Peyer's patch (tissue), 4 donors: ENCODE measurements around the gene SCLT1. TPM values are rescaled to one million over a fixed set of nuclear protein-coding genes. Genes with fewer than 3 reads are reported as not detected.
"Not testable (repeated sequence)": the region's sequence is repeated elsewhere in the genome, so short reads cannot be mapped to it uniquely, and the experiment has no call there.

Experiments
- DNase-seq, 3 donors: peaks; one replicate each; pipeline ENCODE4 v3.0.0-alpha.2; 2017 to 2019
- H3K27ac ChIP-seq, 4 donors: fragments of 200-600 bp; sonication (generic); one replicate each; pipeline ENCODE4 v1.5.1; 2016 to 2019
- H3K27me3 ChIP-seq, 2 donors: fragments of 200-600 bp; sonication (generic); one replicate each; pipeline ENCODE4 v1.5.1; 2019
- H3K36me3 ChIP-seq, 3 donors: fragments of 200-600 bp; sonication (generic); one replicate each; pipeline ENCODE4 v1.5.1; 2016 to 2019
- H3K4me1 ChIP-seq, 4 donors: fragments of 200-600 bp; sonication (generic); one replicate each; pipeline ENCODE4 v1.5.1; 2016 to 2019
- H3K4me3 ChIP-seq, 4 donors: fragments of 200-600 bp; sonication (generic); 1 replicate in 3 of 4; 2 replicates in 1 of 4; pipeline ENCODE4 v1.5.1; 2016 to 2019; ENCODE audit warnings: mild to moderate bottlenecking in 1 of 4
- H3K9me3 ChIP-seq, 4 donors: fragments of 200-600 bp; sonication (generic); one replicate each; pipeline ENCODE4 v1.5.1; 2016 to 2019; ENCODE audit warnings: mild to moderate bottlenecking in 1 of 4
- CTCF ChIP-seq, 6 experiments: fragments of 450-650 bp in 4 of 6; fragments of 200-600 bp in 2 of 6; sonication (generic) in 1 of 6; IDR thresholded peaks; one replicate each; pipeline ENCODE4 v1.5.1; 2017 to 2019; ENCODE audit warnings: antibody characterized with exemption in 6 of 6, mild to moderate bottlenecking in 3 of 6, moderate library complexity in 1 of 6
- POLR2A ChIP-seq, 2 donors: fragments of 450-650 bp; IDR thresholded peaks; one replicate each; pipeline ENCODE4 v1.5.1; 2017; ENCODE audit warnings: antibody characterized with exemption in 2 of 2, mild to moderate bottlenecking in 2 of 2, moderate library complexity in 2 of 2
- total RNA-seq, 4 donors: library from RNA; depleted of rRNA; stranded (reverse); fragments of >200 nt; gene quantifications; one replicate each; pipeline ENCODE4 v1.1.0, GENCODE V29; 2016

SCLT1 gene
- total RNA-seq, 4 donors from 2014 or later, result 13.0 to 34.7 (median 18.0) TPM

- H3K4me3 ChIP-seq, result peak overlapping the region; percentile 70 to 85 (median 74)
- no peak for DNase-seq
- H3K9me3 ChIP-seq, result no peaks in the 10 kb centered on the region
- TF ChIP-seq POLR2A (IDR thresholded peaks at IDR 0.05) (no peak), CTCF (IDR thresholded peaks at IDR 0.05) (peak in 2 of 6 experiments; percentile 4 to 8)
- H3K27ac ChIP-seq, result peak overlapping the region; percentile 92 to 98 (median 96)
- no peaks in the 10 kb centered on the region for H3K27me3 ChIP-seq
- peaks cover 0 to 16% (median 0%) of the 10 kb centered on the region in 4 donors for H3K4me1 ChIP-seq
- H3K36me3 ChIP-seq, result no peaks in the 10 kb centered on the region
Measured at GRCh38 chr4:129092631-129093190, 628 bp downstream of the SCLT1 start.

DNA sequence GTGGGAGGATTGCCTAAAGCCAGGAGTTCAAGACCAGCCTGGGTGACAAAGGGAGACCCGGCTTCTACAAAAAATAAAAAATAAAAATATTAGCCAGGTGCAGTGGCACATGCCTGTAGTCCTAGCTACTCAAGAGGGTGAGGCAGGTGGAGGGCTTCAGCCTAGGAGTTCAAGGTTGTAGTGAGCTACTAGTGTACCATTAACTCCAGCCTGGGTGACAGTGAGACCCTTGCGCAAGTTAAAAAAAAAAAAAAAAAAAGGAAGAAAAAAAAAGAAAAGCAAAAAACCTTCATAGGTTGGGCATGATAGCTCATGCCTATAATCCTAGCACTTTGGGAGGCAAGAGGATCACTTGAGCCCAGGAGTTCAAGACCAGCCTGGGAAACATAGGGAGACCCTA lies 5.8 kb downstream of the SCLT1 start:
- Histone ChIP-seq H3K4me1 (peaks cover 0 to 9% (median 0%) of the 10 kb centered on the region in 4 donors), H3K4me3 (no peak overlapping the region), H3K9me3 (no peaks in the 10 kb centered on the region), H3K27me3 (no peaks in the 10 kb centered on the region), H3K27ac (no peak overlapping the region), H3K36me3 (no peaks in the 10 kb centered on the region)
- TF ChIP-seq POLR2A (IDR thresholded peaks at IDR 0.05) (no peak), CTCF (IDR thresholded peaks at IDR 0.05) (no peak)
- DNase-seq, result no peak

- Histone ChIP-seq H3K27me3 (no peaks in the 10 kb centered on the region), H3K27ac (no peak overlapping the region), H3K4me3 (no peak overlapping the region), H3K9me3 (no peaks in the 10 kb centered on the region), H3K36me3 (peaks cover 0 to 11% (median 0%) of the 10 kb centered on the region in 3 donors), H3K4me1 (no peaks in the 10 kb centered on the region)
- no peak for DNase-seq
- TF ChIP-seq CTCF (IDR thresholded peaks at IDR 0.05) (no peak), POLR2A (IDR thresholded peaks at IDR 0.05) (no peak)
Measured at GRCh38 chr4:129085472-129085871, 7.9 kb downstream of the SCLT1 start.

DNA sequence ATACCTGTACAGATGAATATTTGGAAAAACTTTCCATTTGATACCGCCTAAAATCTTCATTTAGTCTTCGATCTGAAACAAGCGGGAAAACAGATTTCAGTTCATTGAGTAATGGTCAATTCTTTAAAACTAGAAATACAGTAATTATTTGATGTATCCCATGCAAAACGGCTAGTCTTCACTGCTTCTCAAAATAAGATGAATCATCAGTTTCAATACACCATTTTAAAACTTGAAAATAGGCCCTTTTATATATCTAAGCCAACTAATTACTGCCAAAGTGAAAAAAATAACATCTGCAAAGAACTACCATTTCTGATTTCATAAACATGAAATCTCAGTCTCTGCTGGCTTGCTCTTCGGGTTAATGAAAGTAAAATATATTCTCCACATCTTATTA lies 11.0 kb downstream of the SCLT1 start:
- DNase-seq, result no peak
- Histone ChIP-seq H3K36me3 (peaks cover 0 to 23% (median 0%) of the 10 kb centered on the region in 3 donors), H3K4me1 (no peaks in the 10 kb centered on the region), H3K4me3 (no peak overlapping the region), H3K9me3 (no peaks in the 10 kb centered on the region), H3K27me3 (no peaks in the 10 kb centered on the region), H3K27ac (no peak overlapping the region)
- no peak for TF ChIP-seq CTCF (IDR thresholded peaks at IDR 0.05)
- TF ChIP-seq POLR2A (IDR thresholded peaks at IDR 0.05), result no peak

- Histone ChIP-seq H3K4me3 (no peak overlapping the region), H3K4me1 (no peaks in the 10 kb centered on the region), H3K27me3 (no peaks in the 10 kb centered on the region), H3K9me3 (no peaks in the 10 kb centered on the region), H3K27ac (no peak overlapping the region), H3K36me3 (peaks cover 0 to 23% (median 0%) of the 10 kb centered on the region in 3 donors)
- TF ChIP-seq POLR2A (IDR thresholded peaks at IDR 0.05) (no peak), CTCF (IDR thresholded peaks at IDR 0.05) (no peak)
- no peak for DNase-seq
Measured at GRCh38 chr4:129080129-129080528, 13.2 kb downstream of the SCLT1 start.

GRCh38 chr4:129077326-129077725 lies 16.0 kb downstream of the SCLT1 start:
- TF ChIP-seq POLR2A (IDR thresholded peaks at IDR 0.05) (no peak), CTCF (IDR thresholded peaks at IDR 0.05) (no peak)
- H3K36me3 ChIP-seq, result peaks cover 0 to 27% (median 0%) of the 10 kb centered on the region in 3 donors

GRCh38 chr4:129069537-129069936 lies 23.8 kb downstream of the SCLT1 start:
- not testable (repeated sequence) for H3K36me3 ChIP-seq, H3K4me1 ChIP-seq, H3K27ac ChIP-seq, DNase-seq, H3K4me3 ChIP-seq, H3K27me3 ChIP-seq, H3K9me3 ChIP-seq

More at GRCh38 chr4:129077326-129077725, 16.0 kb downstream of the SCLT1 start:
- Histone ChIP-seq H3K9me3 (no peaks in the 10 kb centered on the region), H3K27me3 (no peaks in the 10 kb centered on the region), H3K4me3 (no peak overlapping the region), H3K4me1 (no peaks in the 10 kb centered on the region), H3K27ac (no peak overlapping the region)
- DNase-seq, result no peak
